ENCODE results near the gene GNLY.
"Not testable (repeated sequence)": the region's sequence is repeated elsewhere in the genome, so short reads cannot be mapped to it uniquely, and the experiment has no call there.

Gene GNLY

GRCh38 chr2:85711578-85712060 lies 17.5 kb downstream of the GNLY start:
- DNase-seq: no peak

DNA sequence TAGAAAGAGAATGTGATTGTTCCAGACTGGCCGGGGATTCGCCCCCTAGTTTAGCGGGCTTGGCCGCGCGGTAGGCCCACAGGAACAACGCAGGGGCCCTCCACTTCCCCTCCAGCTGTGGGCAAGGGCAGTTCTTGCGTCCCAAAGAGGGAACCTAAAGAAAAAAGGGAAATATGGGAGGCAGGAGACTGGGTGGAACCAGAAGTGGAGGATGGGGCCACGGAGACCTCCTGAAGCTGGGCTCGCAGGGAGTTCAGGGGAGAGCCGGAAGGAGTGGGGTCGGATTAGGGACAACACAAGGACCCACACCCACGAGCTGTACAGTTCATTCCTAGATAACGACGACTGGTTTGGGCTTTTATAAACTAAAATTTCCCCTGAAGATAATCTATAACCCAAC lies 18.2 kb downstream of the GNLY start:
- DNase-seq: no peak

GRCh38 chr2:85712849-85713612 lies 18.9 kb downstream of the GNLY start:
- no peak for DNase-seq

- no peak for DNase-seq
Measured at GRCh38 chr2:85713836-85714235, 19.7 kb downstream of the GNLY start.

GRCh38 chr2:85714421-85714820 lies 20.3 kb downstream of the GNLY start:
- DNase-seq: not testable (repeated sequence)

- DNase-seq: no peak
Measured at GRCh38 chr2:85714841-85715240, 20.7 kb downstream of the GNLY start.

DNA sequence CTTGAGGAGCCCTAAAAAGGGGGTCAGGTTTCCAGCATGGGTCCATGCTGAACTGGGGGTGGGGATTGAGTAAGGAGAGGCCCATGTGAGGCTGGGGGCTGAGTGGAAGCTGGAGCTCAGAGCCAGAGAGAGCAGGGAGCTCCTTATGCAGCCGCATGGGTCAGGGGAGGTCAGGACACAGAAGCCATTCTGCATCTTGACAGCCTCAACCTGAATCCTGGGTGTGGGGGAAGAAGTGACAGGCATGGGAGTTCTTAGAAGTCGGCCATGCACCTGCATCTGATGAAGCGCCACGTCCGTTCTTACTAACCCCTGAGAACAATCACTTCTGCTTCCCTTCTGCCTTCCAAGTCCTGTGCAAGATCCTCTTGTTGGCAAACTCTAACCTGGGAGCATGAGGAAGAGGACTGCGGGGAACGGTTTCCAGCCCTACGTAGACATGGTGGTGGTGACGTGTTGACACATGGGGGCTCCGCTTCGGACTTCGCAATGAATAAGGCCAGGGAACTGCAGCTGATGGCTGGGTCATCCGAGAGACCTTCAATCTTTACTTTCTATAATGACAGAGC lies 22.3 kb downstream of the GNLY start:
- no peak for DNase-seq

DNA sequence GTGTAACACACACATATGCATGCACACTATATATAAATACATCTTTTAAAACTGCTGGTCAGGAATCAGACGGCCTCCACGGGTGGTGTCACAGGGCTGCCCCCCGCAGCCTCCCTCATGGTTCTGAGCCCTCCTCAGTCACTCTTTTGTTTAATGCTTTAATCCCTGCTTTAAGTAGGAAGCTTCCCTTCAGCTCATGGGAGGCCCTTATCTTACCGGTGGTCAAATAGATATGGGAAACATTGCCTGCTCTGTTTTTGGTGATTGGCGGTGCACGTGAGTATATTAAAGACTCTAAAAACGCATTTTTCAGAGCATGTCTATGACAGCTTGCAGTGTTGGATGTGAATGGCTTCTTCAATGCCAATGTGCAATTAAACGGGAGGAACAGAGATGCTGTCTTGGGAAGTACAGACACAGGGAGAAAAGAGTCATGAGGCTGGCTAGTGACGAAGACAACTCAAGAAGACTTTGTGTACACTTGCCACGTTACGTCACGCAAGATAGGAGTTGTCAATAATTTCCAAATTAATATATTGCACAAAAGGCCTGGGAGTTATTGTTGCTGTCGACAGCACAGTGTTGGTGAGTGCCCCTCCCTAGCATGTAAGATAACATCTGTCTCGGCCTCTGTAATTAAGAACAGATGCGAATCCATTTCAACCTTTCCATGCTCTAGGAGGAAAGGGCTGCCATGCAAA lies 23.3 kb downstream of the GNLY start:
- DNase-seq: no peak

DNA sequence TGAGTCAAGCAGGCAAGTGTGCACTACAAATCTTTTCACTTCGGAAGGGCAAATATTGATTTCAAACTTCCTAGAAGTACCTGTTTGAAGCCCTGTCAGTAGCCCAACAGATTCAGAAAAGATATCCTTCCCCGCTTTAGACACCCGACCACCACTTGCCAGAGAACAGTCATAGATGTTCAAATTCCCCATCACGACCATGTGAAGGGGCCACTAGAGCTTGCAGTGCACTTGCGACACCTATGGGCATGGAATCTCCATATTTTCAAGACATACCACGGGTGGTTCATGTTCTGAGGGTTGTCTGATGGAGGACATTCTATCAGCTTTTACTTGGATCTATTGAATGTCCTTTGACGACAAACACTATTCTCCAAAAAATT lies 23.8 kb downstream of the GNLY start:
- no peak for DNase-seq

GRCh38 chr2:85718885-85719492 lies 24.8 kb downstream of the GNLY start:
- no peak for DNase-seq

- DNase-seq: no peak
Measured at GRCh38 chr2:85719609-85720240, 25.6 kb downstream of the GNLY start.

GRCh38 chr2:85720533-85720932 lies 26.4 kb downstream of the GNLY start:
- DNase-seq: no peak

DNA sequence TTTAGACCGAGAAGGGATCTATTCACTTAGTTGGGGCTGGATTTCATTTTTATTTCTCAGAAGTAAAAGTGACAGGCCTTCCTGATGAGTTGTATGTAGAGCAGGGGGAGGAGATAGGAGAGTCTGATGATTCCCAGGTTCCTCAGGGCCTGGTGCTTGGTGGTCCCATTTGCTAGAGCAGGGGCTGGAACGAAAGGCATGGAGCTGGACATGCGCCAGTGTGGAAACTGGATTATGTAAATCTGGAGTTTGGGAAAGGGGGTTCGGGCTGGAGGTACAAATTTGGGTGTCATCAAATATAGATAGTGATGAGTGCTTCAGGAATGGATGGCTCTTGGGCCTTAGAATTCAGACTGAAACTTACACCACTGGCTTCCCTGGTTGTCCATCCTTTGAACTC lies 27.5 kb downstream of the GNLY start:
- DNase-seq: no peak

- DNase-seq: no peak
Measured at GRCh38 chr2:85722519-85722918, 28.4 kb downstream of the GNLY start.

GRCh38 chr2:85723707-85724360 lies 29.7 kb downstream of the GNLY start:
- no peak for DNase-seq

DNA sequence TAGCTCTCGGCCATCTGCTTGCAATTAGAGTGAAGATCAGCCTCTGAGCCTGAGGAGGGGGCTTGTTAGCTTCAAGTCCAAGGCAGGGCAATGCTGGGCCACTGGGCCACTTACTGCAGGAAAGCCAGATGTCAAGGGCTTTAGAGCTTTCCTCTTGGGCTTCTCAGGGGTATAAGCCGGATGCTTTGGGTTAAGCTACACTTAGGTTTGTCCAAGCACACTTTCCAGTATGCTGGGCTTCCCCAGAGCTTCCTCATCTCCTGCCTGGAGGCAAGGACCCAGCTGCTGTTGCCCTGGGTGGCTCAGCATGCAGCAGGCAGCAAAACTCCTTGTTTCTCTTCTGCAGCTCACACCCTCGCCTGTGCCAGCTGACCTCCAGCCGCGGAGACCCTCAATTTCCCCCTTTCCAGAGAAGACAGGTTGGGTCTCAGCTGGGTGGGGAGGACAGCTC lies 30.6 kb downstream of the GNLY start:
- DNase-seq: no peak

GRCh38 chr2:85725451-85725850 lies 31.3 kb downstream of the GNLY start:
- no peak for DNase-seq

- no peak for DNase-seq
Measured at GRCh38 chr2:85727798-85728197, 33.6 kb downstream of the GNLY start.

- no peak for DNase-seq
Measured at GRCh38 chr2:85728342-85728741, 34.2 kb downstream of the GNLY start.

DNA sequence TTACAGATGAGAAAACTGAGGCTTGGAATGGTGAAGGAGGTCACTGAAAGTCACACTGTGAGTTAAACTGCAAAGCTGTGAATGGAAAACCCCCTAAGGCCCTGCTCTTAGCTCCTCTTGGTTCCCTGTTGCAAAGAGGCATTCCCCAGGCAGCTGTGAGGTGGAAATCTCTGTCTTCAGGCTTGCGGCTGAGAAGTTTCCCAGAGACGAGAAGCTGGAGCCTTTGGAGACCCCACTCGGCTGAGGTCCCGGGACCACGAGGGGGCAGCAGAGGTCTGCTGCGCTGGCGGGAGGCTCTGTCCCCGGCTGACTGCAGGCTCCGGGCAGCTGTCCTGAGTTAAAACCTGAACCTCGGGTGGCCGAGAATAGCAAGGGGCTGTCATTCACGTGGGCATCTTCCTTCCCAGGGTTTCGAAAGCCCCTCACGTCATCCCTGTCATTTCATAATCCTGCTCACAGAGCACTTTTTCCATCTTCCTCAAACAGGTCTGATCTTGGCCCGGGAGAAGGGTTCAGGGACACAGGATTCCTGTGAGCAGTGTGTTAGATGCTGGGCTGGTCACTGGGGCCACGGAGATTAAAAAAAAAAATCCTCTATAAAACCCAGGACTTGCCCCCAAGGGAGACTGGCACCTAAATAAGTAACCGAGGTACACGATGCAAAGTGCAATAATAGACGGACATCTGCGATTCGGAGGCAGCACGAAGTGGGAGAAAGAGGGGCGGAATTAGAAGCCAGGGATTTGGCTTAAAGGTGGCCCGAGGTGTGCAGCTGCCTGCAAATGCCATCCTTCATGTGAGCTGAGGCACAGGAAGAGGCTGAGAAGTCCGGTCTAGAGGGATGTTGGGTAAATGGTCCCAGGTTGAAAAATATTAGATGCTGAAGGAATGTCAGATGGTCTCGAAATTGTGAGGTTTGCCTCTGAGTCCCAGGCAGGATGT lies 35.0 kb downstream of the GNLY start:
- DNase-seq: peak; percentile 45

GRCh38 chr2:85729825-85730510 lies 35.8 kb downstream of the GNLY start:
- no peak for DNase-seq

All from CD4-positive, alpha-beta T cell treated with Interleukin-4 for 4 hours (primary cell).